ENCODE results near the gene DGKI.

The DGKI gene

DNA sequence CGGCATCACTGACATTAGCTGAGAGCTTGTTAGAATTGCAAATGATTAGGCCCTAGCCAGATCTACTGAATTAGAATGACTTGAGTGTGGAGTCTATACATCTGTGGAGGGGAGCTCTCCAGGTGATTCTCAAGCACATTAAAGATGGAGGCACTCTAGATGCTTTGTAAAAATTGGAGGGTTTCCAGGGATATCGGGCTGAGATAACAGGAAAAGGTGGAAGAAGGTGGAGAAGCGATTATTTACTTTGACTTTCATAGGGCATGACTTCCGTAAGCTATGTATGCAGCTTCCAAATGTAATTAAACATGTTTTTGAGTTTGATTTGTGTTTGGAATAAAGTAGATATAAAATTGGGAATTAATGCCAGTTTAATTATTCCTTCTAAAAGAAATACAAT lies 268.2 kb downstream of the DGKI start:
- no peak for TF ChIP-seq GATA3 (IDR thresholded peaks at IDR 0.05; ENCODE audit: low read depth, low read length)

DNA sequence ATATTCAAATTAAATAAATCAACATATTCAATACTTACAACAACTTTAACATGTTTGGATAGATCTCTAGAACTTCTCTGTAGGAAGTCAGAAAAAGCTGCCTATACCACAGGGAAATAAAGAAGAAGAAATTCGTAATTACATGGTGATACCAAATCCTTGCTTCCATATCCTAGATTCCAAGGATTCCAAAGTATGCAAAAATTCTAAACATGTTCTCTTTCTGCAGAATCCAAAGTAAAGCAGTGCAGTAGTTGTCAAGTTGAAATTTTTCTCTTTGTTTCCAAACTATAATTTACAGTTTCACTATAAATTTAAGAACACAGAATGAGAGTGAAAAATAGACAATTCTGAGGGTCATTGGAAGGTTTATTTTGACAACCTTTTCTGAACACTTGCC lies 269.6 kb downstream of the DGKI start:
- TF ChIP-seq GATA2 (IDR thresholded peaks at IDR 0.05; ENCODE audit: low read depth, low read length) (no peak), GATA3 (IDR thresholded peaks at IDR 0.05; ENCODE audit: low read depth, low read length) (no peak)

DNA sequence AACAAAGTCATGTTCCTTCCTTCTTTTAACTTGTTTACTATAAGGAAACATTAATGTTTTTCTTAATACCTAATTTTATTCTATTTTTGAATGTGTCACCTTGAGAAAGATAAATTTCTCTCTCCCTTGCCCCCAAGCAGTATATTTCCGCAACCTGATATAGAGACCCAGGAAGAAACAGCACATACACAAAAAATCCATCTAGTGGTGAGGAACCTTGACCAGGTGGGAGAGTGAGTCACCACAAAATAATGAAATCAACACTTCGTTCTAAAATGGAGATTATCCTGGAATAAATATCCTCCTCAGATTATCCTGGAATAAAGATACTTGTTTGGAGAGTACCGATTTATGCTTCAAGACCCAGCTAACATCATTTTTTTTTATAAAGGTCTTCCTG lies 270.3 kb downstream of the DGKI start:
- TF ChIP-seq GATA3 (IDR thresholded peaks at IDR 0.05; ENCODE audit: low read depth, low read length) (no peak), GATA2 (IDR thresholded peaks at IDR 0.05; ENCODE audit: low read depth, low read length) (no peak)

DNA sequence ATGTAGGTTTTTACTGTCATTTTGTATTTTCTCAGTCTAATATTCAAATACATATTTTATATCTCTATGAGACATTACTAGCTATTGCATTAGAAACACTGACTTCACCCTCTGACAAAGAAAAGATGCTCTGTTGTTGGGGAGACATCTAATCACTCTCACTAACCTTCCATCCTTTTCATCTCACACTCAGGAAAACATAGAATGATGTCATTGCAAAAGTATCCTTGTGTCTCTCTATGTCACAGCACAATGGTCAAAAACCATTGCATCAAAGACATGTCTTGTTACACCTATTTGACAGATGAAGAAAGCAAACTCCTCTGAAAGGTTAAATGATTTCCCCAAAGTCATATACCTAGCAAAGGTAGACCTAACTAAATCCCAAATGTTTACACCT lies 272.0 kb downstream of the DGKI start:
- TF ChIP-seq GATA3 (IDR thresholded peaks at IDR 0.05; ENCODE audit: low read depth, low read length) (no peak), GATA2 (IDR thresholded peaks at IDR 0.05; ENCODE audit: low read depth, low read length) (no peak)

DNA sequence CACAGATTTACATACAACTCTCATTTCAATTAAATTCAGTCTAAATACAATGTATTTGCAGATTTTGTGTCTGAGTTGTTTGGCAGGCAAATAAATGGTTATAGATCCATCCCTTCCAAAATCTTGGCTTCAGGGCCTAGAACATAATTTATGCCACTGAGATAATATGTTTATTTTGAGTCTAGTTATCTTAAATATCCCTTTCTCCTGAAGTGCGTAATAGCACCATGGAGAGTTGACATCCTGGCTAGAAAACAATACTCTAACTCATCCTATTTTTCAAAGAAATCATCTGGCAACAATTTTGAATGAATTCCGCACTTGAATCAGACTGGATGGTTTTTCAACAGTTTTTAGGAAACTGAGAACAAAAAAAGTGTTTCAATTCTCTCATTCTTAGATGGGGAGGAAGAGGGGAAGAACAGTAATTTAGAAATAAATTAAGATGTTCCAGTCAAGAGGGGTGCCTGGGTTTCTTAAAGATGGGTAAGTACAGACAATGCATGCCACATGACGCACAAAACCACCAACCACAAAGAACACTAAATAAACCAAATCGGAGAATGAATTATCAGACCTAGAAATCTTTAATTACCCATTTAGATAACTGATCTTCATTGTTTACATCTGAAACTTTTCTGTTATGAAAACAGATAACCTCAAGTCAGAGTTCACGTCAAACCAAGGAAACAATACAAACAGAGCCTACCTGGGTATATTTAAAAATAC lies 274.6 kb downstream of the DGKI start:
- no peak for TF ChIP-seq GATA3 (IDR thresholded peaks at IDR 0.05; ENCODE audit: low read depth, low read length)
- no peak for TF ChIP-seq GATA2 (IDR thresholded peaks at IDR 0.05; ENCODE audit: low read depth, low read length)

DNA sequence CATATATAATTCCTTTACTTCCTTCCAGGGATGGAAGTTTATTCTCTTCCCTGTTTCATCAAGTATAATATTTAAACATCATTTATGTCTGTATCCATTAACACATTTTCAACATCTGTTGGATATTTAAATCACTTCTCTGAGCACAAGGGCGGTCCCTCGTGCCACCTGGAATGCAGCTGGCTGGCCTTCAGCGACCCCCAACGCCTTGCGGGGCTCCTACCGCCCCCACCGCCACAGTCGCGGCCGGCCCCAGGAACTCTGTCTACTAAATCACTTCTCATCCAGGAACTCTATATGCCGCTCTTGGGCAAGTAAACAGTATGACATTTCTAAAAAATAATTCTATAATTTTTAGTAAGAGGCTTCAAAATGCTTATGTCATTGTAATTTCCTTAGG lies 282.1 kb downstream of the DGKI start:
- no peak for TF ChIP-seq GATA2 (IDR thresholded peaks at IDR 0.05; ENCODE audit: low read depth, low read length)
- TF ChIP-seq GATA3 (IDR thresholded peaks at IDR 0.05; ENCODE audit: low read depth, low read length) = no peak

DNA sequence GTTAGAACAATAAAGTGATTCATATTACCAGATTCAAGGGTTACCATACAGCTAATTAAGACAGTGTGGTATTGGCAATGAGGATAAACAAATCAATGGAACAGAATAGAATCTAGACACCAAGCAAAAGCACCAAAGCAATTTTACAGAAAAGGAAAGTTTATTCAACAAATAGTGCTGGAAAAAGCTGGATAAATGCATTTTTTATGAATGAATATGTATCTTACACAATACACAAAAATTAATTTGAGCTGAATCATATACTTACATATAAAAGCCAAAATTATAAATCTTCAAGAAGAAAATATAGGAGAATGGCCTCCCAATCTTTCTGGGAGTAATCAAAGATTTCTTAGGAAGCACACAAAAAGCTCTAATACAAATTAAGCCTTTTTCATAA lies 282.8 kb downstream of the DGKI start:
- TF ChIP-seq GATA2 (IDR thresholded peaks at IDR 0.05; ENCODE audit: low read depth, low read length) = no peak
- no peak for TF ChIP-seq GATA3 (IDR thresholded peaks at IDR 0.05; ENCODE audit: low read depth, low read length)

DNA sequence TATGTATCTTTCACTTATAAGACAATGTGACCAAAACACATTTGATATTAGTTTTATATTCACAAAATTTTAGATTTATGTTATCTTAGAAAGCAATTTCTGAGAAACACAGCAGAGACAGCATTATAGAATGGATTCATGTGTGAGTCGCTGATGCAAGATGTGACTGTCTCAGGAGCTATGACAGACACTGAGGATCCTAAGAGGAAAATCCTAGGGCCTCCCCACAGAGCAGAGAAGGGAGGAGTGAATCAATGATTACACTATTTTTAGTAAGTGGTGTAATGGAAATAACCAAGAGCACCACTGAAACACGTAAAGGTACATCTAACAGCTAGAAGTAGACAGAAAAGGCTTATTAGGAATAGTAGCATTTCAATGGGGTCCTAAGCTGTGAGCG lies 299.3 kb downstream of the DGKI start:
- TF ChIP-seq GATA2 (IDR thresholded peaks at IDR 0.05; ENCODE audit: low read depth, low read length) (no peak), GATA3 (IDR thresholded peaks at IDR 0.05; ENCODE audit: low read depth, low read length) (no peak)

DNA sequence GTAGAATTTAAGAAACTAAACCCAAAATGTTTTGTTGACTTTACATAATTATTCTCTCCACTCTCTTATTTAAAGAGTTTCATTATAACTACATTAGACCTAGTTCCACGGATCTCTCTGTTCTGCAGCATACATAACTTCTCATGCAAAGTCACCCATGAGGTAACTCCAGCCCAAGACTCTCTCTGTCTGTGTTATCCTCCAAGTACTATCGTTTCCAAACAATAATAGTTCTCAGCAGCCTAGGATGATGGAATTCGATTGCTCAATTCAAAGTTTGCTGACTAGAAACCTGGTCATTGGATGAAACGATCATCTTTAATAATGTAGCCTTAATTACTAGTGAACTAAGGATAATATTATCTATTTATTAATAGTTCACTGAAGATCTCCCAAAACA lies 300.1 kb downstream of the DGKI start:
- TF ChIP-seq GATA3 (IDR thresholded peaks at IDR 0.05; ENCODE audit: low read depth, low read length) (no peak), GATA2 (IDR thresholded peaks at IDR 0.05; ENCODE audit: low read depth, low read length) (no peak)

DNA sequence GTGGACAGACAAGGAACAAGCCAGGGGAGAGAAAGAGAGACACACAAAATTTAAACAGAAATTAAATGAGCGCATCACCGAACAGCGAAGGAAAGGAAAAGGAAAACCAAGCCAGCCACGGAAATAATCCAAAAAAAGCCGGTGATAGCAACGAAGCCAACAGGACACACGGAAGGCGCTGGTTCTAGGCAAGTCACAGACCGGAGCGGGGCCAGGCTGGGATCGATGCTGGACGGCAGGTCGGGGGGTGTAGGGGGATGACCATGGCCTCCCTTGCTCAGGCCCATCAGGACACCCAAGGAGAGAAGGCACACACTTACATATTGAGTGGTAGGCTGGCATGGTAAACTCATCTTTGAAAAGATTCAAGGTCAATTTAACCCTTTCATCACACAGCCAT lies 300.8 kb downstream of the DGKI start:
- no peak for TF ChIP-seq GATA2 (IDR thresholded peaks at IDR 0.05; ENCODE audit: low read depth, low read length)
- TF ChIP-seq GATA3 (IDR thresholded peaks at IDR 0.05; ENCODE audit: low read depth, low read length) = no peak

DNA sequence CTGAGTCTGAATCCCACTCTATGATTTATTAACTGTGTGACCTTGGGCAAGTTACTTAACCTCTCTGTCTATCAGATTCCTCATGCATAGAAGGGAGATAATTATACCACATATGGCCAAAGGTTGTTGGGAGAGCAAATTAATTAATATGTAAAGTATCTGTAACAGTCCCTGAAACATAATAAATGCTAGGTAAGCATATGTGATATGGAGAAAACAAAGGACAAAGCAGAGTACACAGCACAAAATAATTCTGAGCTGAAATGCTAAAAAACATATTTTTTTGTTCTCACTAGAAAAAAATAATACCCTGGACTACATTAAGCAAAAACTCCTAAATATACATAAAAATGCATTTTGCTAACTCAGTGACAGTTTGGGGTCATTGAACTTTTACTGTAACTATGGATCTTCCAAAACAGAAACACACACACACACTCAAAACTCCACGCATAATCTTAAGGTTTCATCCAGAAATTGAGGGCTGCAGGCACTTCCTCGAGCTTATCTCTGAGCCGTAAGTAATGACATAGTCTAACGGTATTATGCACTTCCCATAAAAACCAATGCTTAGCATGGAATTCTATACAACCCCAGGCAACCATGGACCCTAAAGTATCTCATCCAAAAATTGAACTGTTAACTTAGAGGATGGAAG lies 301.6 kb downstream of the DGKI start:
- TF ChIP-seq GATA3 (IDR thresholded peaks at IDR 0.05; ENCODE audit: low read depth, low read length) (no peak), GATA2 (IDR thresholded peaks at IDR 0.05; ENCODE audit: low read depth, low read length) (no peak)

DNA sequence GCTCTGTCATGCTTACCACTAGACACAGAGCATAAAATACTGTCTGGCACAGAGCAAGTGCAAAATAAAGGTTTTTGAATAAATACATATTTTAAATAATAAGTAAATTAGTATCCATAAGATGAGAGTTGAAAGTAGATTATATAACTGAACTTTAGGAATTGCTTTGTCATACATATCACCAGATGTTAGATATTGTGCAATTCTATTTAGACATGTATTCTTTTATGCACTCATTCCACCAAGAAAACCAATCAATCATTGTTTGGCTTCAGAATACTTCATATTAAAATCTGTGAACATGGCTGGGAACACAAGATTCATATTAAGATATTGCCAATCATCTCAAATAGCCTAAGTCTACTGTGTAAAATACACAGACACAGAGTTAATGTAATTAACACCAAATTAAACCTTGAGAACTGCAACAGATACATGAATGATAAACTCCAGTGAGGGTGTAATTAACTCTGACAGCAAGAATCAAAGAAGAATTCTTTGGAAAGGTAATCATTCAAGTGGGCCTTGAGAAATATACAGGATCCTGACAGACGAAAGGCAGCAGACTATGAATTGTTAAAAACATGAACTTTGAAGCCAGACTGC lies 302.2 kb downstream of the DGKI start:
- TF ChIP-seq GATA2 (IDR thresholded peaks at IDR 0.05; ENCODE audit: low read depth, low read length) (no peak), GATA3 (IDR thresholded peaks at IDR 0.05; ENCODE audit: low read depth, low read length) (0 out of 2 replicates have a peak, but pooled peaks have one; percentile 24)

DNA sequence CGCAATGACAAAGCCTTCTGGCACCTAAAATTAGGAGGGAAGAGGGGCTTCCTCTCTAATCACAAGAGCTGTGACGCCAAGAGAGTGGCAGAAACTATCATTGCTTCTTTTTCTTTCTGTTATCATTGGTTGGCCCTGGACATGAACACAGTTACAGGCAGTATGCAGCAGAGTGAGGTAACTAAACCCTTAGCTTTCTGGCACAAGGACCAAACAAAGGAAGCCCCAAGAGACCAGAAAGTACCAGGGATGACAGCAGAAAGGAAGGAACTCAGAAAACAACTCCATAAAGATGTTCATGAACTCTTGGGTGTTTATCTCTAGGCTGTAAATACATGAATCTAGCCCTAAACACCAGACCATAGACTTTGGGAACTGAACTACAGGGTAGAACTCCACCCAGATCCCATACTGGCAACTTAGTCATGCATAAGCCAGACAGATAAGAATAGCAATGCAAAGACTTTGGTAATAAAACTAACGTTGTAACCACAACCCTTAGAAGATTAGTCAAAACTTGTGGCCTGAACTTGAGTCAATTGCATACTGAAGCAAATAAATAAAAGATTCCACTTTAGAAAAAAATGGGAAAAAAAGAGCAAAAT lies 307.6 kb downstream of the DGKI start:
- TF ChIP-seq GATA2 (IDR thresholded peaks at IDR 0.05; ENCODE audit: low read depth, low read length) (no peak), GATA3 (IDR thresholded peaks at IDR 0.05; ENCODE audit: low read depth, low read length) (no peak)

DNA sequence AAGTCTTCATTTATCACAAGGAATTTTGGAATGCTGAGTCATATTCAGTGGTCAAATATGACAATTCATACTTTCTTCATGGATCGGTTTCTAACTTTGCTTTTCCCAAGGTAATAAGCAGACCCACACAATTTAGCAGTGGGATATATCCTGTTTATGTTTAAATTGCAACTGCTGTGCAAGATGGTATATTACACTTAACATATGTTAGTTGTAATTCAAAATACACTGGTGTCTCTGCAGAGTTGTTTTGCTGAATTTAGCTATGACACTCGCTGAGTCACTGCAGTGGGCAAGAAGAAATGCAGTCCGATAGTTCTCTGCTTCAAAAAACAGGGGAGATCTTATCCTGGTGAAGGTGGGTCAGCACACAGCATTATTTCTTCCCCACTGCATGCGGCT lies 308.4 kb downstream of the DGKI start:
- TF ChIP-seq GATA2 (IDR thresholded peaks at IDR 0.05; ENCODE audit: low read depth, low read length) (no peak), GATA3 (IDR thresholded peaks at IDR 0.05; ENCODE audit: low read depth, low read length) (no peak)

DNA sequence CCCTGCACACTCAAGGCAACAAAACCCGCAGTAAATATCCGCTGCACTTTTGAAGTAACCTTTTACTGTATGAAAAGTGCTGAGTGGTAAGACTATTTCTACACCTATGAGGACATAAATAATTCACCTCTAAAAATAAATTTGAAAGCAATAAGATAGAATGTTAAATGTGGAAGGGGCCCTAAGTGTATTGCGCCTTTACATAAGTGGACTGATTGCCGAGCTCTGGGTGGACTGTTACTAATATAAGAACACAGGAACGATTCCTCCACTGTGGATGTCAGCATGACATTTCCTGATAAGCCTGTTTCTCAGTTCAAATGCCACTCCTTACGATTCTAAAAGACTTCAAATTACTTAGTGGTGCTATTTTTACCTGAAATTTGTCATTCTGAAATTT lies 311.2 kb downstream of the DGKI start:
- no peak for TF ChIP-seq GATA2 (IDR thresholded peaks at IDR 0.05; ENCODE audit: low read depth, low read length)
- TF ChIP-seq GATA3 (IDR thresholded peaks at IDR 0.05; ENCODE audit: low read depth, low read length) = no peak

Data from SH-SY5Y (cell line).